ENCODE measurements around the gene MC4R.

DNA sequence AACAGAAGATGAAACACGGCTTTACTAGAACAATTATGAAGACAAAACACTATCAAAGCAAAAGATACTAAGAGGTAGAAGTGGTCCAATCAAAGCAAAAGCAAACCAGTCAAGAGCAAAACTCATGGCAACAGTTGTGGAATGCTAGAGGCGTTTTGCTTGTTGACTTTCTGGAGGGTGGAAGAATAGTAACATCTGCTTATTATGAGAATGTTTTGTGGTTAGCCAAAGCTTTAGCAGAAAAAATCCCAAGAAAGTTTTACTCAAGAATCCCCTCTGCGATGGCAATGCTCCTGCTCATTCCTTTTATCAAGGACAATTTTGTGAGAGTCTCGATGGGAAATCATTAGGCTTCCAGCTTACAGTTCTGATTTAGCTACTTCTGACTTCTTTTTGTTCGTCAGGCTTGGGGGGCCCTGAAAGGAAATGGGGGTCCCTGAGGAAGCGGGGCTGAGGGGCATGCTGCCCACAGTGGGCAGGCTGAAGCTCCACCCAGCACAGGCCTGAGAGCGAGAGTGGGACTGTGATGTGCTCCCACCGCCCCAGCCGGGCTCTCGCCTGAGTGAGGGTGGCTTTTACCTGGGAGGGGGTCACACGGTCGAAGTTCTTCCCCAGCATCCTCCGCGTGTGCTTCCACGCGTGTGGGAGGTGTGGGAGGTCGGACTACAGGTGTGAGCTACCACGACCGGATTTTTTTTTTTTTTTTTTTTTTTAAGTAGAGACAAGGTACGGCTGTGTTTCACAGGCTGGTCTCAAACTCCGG lies 49.0 kb upstream of the MC4R start:
- TF ChIP-seq EZH2 (IDR thresholded peaks at IDR 0.05; ENCODE audit: insufficient read depth, poor library complexity, severe bottlenecking) (no peak), EZH2phosphoT487 (IDR thresholded peaks at IDR 0.05; ENCODE audit: insufficient read depth, low read depth) (no peak)

Measured in GM23248 (cell line).